GM18499 (cell line): ENCODE data around the gene FZD1.

Experiments
- ATAC-seq: cut with Tn5 transposase; IDR thresholded peaks from one replicate; pipeline ENCODE4 v1.9.1; 2021; ENCODE audit warnings: moderate number of reproducible peaks; ENCODE audit not compliant: insufficient read depth, unreplicated experiment

FZD1 gene

DNA sequence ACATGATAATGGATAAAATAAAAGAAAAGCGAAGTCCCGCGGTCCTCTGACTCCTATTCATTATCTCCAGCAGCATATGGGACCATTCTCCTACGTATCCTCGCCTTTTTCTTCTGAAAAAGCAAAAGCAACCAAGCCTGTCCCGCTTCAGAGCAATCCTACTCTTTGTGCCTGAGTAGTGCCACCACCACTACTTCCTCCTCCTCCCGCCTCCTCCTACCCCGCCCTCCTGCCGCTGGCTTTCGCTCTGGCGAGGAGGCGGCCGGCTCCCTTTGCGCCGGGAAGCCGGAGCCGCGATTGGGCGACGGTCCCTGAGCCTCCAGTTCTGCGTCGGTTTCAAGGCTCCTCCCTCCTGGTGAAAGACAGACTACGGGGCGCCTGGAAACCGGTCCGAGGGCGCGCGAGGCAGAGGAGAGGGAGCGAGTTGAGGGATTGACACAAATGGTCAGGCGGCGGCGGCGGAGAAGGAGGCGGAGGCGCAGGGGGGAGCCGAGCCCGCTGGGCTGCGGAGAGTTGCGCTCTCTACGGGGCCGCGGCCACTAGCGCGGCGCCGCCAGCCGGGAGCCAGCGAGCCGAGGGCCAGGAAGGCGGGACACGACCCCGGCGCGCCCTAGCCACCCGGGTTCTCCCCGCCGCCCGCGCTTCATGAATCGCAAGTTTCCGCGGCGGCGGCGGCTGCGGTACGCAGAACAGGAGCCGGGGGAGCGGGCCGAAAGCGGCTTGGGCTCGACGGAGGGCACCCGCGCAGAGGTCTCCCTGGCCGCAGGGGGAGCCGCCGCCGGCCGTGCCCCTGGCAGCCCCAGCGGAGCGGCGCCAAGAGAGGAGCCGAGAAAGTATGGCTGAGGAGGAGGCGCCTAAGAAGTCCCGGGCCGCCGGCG, at the start of gene FZD1:
TSS of gene FZD1 (plus strand) at position 388 of the 878 bp plus-strand sequence. CDS start at position 836, 448 bp downstream.
- peak; percentile 77 for ATAC-seq

DNA sequence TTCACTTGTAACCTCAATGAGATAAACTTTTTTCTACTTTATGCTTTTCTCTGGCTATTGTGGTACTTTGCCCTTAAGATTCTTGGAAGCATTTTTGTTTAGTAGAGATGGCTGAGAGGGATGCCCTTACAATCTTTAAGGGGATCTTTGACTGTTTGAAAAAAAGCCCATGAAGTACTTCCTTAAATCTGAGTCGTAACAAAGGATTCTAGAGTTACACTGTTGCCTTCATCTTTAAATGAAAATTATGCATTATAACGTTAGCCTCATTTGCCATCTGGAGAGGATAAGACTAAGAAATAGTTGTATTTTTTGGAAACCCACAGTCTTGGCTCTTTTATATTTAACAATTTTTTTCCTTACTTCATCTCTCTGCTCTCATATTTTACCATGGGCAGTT, 37.8 kb upstream of the FZD1 start:
- ATAC-seq, result no peak

DNA sequence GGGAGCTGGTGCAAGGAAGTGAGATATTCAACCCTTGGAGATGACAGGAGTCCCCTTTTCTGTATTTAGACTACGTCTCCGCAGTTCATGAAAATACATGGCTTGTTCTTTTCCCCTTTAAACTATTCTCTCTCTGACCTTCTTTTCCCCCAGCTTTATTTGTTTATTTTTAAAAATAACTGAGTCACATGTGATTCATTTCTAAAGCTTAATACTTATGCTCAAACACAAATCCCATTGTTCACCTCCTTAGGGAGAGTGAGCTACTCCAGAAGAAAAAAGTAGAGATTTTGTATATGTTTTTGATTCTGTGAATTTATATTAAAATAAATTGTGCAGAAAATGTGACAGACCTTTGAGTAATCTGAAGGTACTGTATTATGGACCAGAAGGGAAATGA, 35.9 kb upstream of the FZD1 start:
- no peak for ATAC-seq

DNA sequence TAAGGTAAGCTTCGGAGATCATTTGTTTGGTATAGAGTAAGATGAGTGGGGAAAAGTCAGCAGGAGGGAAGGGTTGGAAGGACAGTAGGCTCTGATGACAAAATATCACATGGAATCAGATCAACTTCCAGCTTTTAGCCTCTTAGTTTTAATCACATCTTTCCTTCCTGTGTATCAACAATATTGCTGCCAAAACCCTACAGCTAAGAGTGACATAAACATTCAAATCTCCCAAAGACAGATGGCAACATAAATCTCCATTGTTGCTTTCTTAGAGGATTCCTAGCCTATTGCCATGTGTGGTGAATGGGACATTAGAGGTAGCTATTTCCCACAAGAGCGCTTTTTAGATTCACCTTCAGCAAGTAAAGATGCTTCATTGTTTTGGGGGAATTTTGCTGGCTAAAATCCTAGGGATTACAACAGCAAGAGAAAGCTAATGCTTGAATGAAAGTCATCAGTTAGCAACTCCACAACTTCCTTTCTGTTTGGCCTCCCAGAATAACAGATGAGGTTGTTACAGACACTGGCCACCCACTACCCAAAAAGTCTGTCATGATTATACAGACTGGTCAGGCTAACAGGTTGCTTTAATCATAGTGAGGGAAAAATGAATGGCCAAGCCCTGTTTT, 35.2 kb upstream of the FZD1 start:
- ATAC-seq, result no peak

DNA sequence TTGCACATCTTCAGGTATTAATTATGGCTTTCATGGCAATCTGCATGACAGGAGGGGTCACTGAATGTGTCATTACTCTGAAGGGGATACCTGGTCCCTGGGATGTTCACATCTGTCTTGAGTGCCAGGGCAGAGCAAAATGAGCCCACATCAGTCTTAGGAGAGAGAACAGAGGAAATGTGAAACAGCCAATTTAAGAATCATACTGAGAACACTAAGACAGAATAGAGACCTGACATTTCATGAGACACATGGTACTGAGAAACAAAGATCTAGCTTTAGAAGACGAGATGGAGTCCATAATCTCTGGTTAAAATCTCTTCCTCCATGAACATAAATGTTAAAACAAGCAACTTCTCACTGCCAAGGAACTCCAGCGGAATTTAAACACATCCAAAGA, 34.1 kb upstream of the FZD1 start:
- no peak for ATAC-seq

DNA sequence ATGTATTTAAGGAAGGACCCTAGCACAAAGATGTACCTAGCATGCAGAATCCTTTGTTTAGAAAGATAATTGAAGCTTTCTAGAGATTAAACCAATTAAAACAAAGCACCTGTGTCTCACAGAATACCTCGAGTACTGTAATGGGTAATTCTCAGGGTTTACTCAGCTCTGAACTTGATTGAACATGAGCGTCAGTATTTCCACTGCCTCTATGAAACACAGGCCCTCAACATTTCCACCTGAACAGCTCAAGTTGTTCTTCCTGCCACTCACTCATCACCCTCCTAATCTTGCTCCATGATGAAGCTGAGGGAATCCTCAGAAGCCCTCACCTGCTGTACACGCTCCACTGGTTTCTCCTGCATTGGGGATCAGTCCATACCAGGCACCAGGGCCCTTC, 33.7 kb upstream of the FZD1 start:
- ATAC-seq, result no peak

DNA sequence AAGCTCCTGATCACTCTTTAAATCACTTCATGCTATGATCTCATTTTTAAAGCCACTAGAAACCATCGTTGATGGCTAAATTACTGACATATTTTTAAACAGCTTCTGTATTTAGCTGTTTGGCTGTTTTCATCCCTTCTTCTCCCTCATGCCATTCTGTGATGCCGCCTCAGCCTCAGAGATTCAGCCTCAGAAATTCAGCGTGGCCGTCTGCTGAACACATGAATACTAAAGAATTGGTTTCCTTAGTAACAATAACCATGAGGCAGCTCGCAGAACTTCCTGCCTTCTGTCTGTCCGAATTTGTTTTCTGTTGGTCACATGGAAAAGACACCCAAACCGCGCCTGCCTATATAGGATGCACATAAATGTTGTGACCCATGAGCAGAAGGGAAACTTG, 31.0 kb upstream of the FZD1 start:
- ATAC-seq, result no peak

DNA sequence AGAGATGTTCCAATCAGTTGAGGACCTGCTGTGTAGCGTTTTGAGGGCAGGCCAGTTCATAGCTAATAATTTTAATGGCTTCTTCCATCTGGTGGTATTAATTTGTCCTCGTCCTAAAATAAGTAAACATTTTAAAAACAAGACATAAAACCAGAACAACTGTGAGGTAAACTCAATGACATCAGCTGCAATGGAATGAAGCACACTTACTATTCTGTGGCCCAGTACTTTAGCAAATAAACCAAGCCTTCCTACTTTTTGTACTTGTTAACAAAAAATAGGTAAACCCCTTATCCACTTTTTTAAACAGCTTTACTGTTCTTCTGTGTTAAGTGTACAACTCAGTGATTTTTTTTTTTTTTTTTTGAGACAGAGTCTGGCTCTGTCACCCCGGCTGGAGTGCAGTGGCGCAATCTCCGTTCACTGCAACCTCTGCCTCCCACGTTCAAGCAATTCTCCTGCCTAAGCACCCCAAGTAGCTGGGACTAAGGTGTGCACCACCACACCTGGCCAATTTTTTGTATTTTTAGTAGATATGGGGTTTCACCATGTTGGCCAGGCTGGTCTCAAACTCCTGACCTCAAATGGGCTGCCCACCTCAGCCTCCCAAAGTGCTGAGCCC, 28.9 kb upstream of the FZD1 start:
- no peak for ATAC-seq

DNA sequence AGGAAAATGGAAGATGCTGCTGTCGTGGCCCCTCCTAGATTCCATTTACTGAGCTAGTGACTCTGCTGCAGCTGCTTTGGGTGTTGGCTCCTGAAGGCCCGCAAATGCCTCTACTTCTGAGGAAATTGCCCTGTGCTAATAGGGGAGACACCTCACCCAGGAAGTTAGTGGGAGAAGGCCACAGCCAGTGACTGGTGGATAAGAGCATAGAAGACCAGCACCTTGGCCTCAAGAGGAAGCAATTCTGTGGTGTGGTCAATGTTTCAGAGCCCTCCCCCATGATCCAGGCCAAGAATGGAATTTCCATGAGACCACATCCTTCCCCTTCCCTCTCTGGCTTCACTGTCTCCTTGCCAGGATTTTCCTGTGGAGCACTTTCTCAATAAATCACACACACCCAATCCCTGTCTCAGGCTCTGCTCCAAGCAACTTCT, 25.0 kb upstream of the FZD1 start:
- no peak for ATAC-seq

DNA sequence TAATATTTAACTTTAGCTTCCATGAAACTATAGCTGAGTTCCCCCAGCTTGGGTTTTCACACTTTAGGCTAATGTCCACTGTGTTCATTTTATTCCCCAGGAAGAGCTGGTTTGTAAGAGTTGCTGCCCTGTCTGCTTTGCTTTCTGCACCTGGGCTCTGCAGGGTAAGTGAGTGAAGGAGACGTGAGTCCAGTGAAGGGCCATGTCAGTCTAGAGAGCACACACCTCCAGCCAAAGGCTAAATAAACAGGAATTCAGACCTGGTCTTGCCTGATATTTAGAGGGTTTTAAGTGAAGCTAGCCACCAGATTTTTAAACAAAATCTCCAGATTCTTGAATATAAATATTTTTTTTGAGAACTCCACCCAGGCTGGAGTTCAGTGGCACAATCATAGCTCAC, 24.5 kb upstream of the FZD1 start:
- no peak for ATAC-seq

DNA sequence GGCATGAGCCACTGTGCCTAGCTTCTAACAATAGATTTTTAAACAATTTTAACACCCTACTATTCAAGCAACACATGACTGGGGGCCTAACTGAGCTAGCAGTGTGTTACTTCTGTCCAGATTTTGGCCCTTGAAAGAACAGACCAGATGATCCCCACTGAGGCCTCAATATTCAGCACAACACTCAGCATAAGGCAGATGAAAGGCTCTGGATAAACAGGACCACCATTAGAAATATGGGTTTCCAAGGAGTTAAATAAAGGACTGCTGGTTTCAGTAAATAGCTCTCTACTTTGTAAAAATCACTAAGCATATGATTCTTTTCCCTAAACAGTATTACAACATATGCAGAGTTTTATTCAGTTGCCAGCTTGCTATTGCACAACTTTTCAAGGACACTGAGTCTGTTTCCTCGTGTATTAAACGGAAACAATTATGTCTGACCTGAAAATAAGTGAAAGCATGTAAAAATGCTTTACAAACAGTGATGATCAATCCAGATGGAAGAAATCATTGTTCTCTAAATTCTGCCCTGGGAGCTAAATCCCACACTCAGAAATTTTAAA, 23.8 kb upstream of the FZD1 start:
- ATAC-seq, result no peak

DNA sequence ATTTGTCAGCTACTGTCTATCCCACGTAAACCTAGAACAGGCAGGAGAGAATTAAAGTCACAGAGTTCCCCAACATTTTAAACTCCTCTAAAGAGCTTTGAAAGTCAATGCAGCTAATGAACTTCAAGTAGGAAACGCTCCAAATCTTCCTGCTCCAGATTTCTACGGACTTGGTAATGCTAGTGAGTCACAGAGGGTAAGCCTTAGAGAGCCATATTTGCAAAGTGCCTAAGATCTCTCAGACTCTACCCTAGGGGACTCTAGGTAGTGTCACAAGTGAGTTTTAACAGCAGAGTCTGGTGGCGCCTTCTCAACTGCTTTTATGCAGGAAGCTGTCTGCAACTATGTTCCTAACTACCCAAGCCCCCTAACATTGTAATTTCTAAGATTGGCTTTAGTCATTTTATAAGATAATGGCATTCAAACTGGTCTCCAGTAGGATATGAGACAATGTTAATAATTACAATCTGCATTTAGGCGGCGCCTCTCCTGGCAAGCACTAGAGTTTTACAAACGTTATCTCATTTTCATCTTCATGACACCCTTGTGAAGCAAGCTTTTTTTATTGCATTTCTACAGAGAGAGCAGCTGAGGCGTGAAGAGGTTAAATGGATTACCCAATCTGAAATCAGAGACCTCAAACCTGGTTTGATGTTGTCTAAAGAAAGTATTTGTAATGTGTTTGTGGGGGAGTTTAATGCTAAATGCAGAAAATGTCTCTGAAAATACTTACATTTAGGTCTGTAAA, 22.0 kb upstream of the FZD1 start:
- ATAC-seq, result no peak

DNA sequence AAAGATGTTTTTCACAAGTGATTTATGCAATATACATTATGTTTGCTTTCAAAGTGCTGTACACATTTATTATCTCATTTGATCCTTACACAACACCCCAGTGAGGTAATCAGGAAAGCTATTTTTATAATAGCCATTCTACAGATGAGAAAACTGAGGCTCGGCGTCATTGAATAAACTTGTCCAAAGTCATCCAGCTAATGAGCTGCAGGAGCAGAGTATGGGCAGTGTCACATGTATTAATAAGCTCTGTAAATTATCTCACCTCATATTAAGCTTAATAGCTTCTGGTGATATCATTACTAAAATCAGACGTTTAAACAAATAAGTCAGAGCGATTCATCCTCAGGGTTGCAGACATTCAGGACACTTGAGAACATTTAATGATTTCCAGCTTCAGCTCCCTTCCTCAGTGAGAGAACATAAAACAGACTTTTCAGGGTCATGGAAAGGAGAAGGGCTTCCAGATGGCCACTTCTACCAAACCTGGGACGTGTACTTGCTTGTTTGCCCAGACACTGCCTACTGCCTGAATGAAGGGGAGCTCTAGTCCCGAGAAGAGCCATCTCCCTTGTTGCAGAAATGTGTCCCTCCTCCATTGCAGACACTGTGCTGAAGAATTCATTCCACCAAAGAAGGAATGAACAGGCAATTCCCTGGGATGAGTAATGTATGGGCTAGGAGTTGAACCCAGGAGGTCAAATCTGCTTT, 20.5 kb upstream of the FZD1 start:
- ATAC-seq, result no peak

DNA sequence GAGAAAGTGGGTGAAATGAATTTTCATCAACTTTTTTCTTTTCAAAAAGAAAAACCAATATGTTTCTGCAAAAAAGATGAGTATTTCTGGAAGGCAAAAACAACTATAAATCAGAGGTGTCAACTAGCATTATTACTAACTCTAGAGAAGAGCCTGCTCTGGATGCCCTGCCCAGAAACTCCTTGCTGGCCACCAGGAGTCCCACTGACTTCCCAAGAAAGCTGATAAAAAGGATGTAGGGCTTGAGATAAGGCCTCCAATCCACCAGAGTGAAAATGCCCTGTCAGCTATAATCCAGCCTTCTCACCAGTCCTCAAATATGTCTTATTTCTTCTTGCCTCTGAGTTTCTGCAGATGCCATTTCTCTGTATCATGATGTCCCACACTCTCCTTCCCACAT, 16.7 kb upstream of the FZD1 start:
- ATAC-seq, result no peak

DNA sequence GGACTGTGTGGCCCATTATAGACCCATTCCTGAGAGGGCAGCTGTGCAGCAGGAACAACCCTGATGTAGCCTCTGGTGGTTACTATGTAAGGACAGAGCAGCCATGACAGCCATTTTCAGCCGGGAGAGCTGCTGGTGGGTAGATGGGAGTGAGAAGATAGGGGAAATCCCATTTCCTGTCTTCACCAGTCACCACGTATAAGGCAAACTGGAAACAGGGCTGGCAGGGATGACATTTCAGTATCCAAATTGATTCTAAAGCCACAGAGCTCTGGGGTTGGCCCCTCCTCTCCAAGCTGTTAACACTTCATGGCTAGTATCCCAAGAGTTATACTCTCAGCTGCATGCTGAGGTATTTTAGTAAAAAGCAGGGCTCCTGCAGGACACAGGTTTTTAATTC, 15.2 kb upstream of the FZD1 start:
- ATAC-seq, result no peak

DNA sequence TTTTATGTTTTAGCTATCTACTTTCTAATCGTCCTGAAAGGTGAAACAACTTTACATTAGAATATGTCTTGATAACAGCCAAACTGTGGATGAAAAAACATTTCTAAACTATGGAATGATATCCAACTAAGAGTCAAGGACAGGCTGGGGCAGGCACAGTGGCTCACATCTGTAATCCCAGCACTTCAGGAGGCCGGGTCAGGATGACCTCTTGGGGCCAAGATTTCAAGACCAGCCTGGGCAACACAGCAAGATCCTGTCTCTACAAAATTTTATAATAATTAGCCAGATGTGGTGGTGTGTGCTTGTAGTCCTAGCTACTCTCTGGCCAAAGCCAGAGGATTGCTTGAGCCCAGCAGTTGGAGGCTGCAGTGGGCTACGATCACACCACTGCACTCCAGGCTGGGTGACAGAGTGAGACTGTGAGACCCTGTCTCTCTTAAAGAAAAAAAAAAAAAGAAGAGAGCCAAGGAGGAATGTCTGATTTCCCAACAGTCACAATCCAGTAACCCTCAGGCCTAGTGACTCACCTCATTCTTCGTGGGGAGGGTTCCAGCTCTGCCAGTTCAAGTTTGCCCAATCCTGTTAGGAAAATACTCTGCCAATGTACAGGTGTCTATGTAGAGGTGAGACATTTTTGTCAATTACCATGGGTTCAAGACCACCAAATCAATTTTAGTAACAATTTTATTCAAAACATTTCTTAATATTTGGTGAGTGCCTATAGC, 14.6 kb upstream of the FZD1 start:
- ATAC-seq, result no peak

DNA sequence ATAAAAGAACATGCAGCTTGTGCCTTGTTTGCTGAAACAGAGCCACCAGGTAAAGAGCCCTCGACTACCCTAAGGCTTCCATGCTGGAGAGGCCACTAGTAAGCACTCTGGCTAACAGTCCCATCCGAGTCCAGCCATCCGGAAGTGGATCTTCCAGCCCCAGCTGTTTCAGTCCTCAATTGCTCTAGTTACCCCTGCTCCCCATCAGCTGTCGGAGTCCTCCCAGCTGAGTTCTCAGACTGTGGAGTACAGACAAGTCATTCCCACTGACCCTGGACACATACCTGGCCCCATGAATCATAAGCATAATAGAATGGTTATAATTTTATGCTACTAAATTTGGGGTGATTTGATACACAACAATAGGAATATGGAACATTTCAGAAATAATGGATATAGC, 13.5 kb upstream of the FZD1 start:
- ATAC-seq, result no peak

DNA sequence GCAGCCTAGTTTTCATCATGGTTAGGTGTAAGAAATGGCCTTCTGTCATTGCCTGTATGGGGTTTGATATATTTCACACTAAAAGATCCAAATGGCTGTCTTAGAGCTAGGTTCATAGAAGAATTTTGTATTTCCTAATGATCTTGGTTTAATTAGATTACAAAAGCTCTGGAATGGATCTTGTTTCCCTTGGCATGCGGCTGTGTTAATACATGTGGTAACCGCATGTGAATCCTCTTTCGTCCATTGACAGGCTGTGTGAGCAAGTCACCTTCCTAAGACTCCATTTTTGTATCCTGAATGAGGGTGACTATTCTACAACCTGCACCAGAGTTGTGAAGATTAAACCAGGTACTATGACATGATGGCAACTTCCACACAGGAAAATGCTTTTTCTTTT, 12.4 kb upstream of the FZD1 start:
- no peak for ATAC-seq

DNA sequence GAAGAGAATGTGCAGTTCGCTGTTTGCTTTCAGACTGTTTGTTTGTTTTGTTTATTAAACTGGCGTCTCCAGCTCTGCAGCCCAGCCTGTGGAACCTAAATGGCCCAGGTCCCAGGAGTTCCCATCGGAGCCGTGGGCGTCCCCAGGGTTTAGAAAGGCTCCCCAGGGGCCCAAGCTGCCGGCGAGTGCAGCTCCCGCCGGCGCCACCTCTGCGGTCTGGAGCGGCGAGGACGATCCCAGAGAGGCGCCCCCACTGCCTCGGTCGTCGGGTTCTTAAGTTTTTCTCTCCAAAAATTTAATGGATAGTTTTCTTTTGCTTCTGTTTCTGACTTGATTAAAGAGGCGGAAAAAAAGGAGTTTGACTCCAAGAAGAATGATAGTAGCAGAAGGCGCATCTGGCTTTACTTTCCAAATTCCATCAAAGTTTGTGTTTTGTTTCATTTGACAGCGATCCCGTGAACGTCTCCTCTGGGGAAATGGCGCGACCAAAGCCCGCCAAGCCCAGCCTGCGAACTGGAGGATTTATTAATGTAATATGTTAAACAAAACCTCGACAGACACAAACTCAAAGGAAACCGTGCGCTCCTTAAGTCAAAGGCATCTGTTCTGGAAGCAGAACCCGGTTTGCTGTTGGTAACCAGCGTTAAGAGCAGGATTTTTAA, 718 bp upstream of the FZD1 start:
- ATAC-seq, result no peak
